Hematopoietic multipotent progenitor cell treated with erythropoietin and hydrocortisone succinate and interleukin-3 and kit ligand, for 4 days (in vitro differentiated cells): Measurements from ENCODE around the gene ADAMTS7.
"Not testable (repeated sequence)": the region's sequence is repeated elsewhere in the genome, so short reads cannot be mapped to it uniquely, and the experiment has no call there.

ENCODE experiments used
- DNase-seq: peaks from one replicate; pipeline ENCODE4 v3.0.0-alpha.2; 2015

Gene ADAMTS7

DNA sequence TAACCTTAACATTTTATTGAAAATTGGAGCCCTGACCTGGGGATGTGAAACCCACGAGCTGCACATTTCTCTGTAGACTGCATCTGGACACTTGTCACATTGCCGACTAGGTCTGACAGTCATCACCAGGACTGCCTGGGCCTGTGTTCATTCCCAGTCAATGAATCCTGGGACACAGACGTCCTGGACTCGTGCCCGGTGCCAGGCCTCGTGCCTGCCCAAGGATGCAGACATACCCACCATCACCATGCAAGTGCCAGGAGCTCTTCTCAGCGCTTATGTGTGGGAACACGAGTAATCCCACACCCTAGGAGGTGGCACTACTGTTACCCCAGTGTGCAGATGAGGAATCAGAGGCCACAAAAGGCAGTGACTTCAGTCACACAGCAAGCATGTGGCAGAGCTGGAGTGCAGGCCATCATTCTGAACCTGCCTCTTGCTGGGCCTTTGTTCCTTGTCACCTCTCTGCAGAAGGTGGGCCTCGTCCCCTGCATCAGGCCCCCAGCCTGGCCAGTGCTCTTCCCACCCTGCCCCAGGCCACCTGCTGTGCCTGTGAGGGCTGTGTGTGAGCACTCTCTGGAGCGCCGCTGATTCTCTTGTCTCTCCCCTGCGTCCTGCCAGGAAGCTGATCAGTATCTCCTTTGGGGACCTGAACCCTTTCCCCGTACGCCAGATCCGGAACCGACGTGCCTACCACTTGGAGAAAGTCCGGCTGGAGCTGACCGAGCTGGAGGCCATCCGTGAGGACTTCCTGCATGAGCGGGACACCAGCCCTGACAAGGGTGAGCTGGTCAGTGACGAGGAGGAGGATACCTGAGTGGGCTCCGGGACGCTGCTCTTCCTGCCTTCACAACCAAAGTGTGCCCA lies 58.5 kb downstream of the ADAMTS7 start:
- no peak for DNase-seq

DNA sequence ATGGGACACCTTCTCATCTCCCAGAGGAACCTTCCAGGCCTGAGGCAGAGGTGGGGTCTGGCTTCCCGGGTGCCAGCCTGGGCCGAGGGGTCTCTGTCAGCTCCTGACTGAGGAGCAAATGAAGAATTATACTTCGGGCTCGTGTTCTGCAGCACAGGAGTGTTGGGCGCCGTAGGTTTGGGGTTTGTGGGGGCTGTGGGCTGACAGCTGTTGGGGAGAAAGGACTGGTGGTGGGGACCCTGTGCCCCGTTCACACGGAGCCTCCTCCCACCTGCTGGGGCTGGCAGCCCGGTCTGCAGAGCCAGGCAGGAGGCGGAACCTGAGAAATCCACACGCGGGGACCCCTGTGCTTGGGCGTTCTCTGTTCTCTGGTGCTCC lies 59.7 kb downstream of the ADAMTS7 start:
- no peak for DNase-seq

DNA sequence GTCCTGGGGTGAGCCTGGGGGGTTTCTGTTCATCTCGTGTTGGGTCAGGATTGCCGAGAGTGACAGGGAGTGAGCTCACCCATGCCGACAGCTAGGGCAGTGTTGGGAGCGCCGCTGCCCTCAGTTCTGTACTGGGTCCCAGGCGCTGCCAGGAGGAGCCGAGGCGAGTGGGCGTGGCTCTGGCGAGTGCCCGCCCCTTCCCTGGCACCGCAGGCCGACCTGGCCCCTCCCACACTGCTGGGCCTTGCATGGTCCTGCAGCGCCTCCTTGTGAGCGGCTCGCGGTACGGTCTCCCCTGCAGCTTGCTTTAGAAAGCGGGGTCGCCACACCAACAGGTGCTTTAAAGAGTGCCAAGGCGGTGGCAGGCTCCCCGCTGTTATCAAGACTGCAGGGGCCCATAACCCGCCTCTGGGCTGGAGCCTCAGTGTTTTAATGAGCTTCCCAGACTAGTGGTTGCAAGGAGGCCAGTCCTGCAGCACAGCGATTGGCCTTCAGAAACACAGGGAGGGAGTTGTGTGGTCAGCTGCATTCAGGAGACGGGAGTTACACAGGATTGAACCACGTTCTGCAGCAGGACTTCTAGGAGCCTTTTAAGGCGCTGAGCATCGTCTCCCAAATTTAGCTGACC lies 60.2 kb downstream of the ADAMTS7 start:
- DNase-seq: peak; percentile 96

DNA sequence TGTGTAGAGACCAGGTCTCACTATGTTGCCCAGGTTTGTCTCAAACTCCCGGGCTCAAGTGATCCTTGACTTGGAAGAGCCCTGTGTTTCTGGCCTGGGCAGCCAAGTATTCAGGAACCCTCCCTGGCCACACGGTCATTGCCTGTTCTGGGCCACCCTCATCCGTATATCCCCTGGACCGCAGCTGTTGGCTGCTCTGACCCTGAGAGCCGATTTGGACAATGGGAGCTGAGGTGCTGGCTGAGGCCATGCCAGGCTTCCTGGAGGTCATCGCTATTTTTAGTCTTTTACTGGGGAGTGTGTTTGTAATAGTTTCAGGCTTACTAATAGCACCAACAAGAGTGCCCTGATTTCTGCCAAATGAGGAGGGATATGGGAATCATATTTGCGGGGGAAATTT lies 60.7 kb downstream of the ADAMTS7 start:
- DNase-seq: no peak

DNA sequence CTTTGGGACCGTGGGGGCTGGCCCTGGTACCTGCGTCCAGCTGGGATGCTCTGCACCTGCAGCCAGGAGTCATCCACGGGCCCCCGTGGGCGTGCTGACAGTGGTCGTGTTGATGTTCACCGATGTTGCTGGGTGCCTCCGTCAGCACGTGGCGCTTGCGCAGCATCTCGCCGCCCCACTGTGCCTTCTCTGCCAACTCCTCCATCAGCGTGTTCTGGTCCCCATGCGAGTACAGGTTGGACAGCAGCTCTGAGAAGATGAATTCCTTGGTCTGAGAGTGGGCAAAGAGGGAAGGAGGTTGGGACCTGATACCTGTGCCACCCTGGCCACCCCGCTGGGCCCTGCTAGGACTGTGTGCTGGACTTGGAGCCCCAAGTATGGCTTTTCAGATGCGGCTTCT lies 61.4 kb downstream of the ADAMTS7 start:
- DNase-seq: no peak

DNA sequence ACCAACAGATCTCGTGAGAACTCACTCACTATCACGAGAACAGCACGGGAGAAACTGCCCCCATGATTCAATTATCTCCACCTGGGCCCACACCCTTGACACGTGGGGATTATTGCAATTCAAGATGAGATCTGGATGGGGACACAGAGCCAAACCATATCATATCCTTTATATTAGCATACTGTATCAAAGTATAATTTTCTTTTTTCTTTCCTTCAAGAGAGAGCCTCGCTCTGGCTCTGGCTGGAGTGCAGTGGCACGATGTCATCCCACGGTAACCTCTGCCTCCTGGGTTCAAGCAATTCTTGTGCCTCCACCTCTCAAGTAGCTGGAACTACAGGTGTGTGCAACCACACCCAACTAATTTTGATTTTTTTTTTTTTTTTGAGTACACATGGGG lies 63.4 kb downstream of the ADAMTS7 start:
- DNase-seq: not testable (repeated sequence)

DNA sequence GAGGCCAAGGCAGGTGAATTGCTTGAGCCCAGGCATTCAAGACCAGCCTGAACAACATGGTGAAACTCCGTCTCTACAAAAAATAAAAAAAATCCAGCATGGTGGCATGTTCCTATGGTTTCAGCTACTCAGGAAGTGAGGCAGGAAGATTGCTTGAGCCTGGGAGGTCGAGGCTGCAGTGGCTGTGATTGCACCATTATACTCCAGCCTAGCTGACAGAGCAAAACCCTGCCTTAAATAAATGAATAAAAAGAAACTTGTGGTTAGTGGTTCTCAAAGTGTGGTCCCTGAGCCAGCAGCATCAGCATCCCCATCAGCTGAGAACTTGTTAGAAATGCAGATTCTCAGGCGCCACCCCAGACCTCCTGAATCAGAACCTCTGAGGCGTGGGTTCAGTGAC lies 69.6 kb downstream of the ADAMTS7 start:
- DNase-seq: not testable (repeated sequence)

DNA sequence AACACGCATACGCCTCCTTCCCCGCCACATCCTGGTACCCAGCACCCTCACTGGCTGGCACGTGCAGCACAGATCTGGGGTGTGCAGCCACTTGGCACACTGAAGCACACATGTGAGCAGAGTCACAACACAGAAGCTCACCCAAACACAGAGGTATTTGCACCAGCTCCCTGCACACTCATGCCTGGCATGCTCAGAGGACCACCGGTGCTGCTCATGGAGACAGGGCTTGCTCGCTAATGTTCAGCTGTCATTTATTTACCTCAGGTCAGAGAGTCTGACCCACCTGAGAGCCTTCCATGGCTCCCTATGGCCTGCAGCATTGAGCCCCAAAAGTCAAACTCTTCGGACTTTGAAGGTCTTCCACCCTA lies 70.4 kb downstream of the ADAMTS7 start:
- no peak for DNase-seq

DNA sequence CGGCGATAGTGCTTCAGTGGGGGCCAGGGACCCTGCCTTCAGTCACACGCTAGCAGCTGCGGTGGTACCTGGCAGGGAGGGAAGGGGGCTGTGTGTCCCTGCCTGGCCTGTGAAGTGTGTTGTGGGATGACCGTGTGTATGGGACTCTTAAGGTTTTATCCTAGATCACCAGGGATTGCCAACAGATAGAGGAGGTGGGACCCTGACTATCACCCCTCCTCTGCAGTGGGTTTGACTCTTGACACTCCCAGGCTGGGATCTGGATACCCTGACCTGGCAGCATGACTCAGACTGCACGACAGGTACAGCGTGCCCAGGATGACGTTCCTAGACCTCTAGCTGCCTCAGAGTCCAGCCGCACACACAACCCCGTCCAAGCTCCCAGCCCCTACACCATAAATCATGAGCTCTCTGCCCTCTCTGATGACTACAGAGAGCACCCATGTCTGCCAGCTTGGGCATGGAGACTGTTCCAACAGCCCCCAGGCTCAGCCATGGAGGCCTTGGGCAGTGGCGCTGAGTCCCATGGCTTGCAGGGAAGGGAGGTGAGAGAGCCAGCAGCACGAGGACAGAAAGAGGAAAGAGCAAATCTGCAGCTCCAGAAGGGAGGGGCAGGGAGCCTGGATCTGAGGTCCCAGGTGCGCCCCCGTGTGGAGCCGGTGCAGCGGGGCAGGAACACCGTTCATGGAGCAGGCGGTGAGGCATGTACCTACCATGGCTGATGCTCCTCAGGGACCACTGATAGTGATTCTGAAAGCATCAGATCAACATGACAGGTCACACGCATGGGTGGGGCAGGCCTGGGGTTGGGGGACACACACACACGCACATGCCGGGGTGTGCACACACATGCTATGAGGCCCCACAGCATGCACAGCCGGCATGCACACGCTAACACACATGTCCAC lies 71.0 kb downstream of the ADAMTS7 start:
- peak; percentile 93 for DNase-seq

DNA sequence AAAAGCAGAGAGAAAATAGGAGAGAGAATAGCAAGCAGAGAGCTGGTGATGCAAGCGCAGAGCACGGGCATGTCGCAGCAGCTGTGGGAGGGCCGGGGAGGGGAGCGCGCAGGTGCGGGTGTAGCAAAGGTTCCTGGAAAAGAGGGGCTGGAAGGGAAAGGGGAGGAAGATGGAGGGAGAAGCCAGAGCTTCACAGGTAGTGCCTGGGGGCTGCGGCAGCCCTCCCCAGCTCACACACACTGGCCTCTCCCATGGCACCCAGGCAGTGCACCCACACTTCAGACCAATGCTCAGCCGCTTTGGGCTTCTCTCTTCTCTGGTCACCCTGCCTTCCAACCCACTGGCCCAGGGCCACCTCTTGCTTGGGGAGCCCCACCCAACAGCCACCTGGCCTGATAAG lies 72.1 kb downstream of the ADAMTS7 start:
- no peak for DNase-seq

DNA sequence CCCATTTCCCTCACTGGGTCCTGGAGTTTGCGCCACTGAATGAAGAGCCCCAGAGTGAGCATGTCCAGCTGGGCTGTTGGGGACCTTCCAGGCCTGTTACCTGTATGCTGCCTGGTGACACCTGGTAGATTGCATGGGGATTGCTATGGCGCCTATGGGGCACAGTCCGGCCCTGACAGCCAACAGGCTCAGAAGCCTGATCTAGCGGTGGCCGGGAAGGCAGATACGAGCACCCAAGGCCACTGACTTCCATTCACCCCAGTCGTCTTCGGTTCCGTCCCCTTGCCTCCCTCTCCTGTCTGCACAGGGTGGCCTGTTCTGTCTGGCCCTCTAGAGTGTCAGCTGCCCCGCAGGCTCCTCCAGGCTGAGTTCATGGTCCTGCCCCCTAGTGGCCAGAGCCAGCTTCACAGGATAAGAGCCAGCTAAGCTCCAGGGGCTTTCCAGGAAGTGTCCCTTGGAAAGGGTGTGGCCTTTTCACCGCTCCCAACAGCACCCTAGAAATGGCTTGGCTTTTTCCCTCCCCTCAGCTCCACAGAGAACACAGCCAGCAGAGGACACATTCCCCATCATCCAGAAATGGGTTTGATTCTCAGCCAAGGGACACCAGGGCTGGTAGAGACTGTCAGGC lies 73.2 kb downstream of the ADAMTS7 start:
- peak; percentile 51 for DNase-seq

DNA sequence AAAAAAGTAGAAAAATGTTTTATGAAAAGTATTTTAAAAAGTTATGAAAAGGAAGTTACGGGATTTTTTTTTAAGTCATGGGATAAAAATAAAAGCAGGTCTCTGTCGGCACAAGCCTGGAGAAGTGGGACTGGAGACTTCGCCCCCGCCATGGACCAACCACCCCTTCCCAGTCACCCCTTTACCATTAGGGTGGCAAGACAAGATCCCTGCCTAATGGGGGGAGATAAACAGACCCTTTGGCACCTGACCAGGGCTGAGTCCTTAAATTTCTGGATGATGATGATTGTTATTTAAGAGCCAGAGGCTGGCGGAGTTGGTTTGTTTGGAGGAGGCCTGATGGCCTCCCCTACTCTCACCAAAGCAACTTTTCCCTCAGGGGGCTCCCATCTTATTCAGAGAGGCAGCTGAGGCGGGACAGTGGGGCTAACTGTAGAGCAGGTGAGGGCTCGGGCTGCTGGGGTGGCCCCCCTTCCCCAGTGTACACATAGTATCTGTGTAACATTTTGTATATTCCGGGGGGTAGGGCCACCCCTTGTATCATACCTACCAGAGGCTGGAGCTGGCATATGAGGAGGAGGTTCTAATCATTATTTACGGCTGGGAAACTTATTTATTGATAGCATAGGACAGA lies 74.0 kb downstream of the ADAMTS7 start:
- no peak for DNase-seq

DNA sequence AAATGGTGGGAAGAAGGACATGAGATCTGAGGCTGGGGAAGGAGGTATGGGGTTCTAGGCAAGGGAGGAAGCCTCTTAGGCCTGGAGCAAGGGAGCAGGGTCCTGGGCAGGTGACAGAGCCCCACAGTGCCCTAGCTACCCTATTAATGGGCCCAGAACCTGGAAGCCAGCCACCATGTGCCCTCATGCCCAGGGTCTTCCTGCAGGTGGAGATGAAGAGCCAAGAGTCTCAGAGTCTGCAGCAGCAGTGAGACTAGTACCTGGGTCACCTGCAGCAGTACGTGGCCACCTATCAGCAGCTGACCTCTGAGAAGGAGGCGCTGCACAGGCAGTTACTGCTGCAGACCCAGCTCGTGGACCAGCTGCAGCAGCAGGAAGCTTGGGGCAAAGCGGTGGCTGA lies 75.0 kb downstream of the ADAMTS7 start:
- DNase-seq: not testable (repeated sequence)

DNA sequence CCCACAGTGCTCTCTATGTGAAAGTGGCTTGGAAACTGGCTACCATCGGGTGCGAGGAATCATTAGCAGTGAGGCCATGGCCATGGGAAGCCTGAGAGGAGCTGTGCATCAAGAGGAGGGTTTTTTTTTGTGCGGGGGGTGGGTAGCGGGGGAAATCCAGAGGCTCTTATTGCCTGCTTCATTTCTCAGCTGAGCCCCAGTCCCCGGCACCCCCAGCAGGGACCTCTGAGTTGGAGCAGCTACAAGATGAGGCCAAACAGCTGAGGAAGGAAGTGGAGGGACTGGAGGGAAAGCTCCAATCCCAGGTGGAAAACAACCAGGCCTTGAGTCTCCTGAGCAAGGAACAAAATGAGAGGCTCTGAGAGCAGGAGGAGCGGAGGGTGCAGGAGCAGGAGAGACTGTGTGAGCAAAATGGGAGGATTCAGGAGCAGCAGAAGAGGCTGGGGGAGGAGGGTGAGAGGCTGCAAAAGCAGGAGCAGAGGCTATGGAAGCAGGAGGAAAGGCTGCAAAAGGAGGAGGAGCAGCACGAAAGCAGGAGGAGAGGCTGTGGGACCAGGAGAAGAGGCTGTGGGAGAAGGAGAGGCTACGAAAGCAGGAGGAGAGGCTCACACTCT lies 76.7 kb downstream of the ADAMTS7 start:
- DNase-seq: no peak

DNA sequence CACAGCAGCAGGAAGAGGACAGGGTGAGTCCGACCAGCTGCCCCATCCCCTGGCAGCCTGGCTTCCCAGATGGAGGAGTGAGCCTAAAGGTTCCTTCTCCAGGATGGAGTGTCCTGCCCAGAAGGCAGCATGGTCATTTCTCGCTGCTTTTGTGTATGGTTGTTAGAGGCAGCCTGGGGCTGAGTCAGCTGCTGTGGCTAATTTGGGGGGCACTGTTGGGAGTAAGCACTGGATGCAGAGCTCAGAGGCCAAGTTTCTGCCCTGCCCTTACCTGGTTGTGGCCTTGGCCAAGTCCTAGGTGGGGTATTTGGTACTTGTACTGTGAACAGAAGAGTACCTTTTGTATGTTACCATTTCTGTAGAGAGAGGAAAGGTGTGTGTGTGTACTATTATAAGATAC lies 78.6 kb downstream of the ADAMTS7 start:
- DNase-seq: no peak

DNA sequence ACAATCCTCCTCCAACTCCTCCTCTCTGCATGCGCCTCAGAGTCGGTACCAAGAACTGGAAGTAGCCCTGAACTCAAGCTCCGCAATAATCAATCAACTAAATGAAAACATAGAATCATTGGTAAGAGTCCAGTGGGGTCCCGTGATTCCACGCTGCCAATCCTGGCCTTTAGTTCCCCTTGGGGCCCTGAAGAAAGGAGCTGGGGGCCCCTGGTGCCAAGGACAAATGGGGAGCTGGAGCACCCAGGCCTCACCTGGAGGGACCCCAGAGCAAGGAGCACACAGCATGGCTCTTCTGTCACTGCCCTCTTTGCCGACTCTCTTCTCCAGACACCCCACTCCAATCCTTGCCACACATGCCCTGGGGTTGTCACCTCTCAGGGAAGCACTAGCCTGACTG lies 80.3 kb downstream of the ADAMTS7 start:
- no peak for DNase-seq

DNA sequence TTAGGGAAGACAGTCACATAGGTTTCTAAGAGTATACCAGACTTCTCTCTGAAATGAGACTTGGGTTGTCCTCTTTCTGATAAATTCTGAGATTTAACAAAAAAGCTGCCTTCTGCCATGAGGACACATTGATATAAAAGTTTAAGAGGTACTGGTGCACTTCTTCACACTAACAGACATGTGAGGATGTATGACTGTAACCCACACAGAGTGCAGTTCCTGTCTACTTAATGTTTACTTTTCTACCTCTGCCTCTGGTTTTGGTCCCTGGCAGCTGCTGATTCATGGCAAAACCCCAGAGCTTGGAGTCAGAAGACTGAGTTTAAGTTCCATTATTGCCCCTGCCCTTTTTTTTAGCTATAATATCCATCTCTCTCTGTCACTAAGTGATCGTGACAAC lies 82.8 kb downstream of the ADAMTS7 start:
- not testable (repeated sequence) for DNase-seq

DNA sequence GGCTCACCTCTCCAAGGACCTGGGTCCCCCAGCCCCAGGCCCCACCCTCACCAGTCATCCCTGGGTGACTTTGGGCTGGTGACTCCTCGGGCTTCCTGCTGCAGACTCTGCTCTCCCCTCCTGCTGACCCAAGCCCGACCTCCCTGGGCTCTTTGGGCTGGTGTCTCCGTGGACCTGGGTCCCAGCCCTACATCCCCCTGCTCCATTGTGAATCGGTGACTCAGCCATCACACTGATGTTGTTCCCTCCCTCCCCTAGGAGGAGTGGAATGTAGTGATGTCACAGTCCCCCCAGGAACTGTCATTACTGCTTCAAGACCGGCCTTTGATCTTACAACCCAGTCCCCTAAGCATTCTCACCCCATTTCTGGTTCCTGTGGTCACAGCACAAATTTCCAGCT lies 83.7 kb downstream of the ADAMTS7 start:
- no peak for DNase-seq

DNA sequence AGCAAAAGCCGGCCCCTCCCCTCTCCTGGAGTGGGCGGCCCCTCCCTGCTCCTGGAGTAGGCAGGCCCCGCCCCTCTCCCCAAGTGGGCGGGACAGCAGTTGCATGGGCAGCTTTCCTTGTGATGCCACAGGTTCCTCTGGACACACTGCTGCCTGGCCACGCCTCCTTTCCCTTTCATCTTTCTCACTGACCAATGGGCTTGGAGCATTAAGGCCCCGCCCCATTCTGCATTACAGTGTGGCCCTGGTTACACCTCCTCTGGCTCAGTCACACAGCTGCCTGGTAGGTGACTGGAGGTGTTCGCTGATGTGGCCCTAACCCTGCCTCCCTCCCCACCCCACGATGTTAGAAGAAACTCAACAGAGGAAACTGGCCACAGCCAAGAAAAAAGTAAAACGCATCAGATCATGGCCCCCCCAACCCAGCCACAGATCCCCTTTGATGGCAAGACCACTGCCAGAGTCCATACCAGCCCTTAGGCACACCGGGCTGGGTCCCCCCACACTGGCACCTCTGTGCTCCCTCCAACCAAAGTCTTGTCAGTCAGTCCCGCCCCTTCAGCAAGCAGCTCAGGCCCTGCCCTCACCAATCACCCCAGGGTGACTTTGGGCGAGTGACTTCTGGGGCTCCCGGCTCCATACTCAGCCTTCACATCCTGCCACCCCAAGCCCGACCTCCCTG lies 84.3 kb downstream of the ADAMTS7 start:
- DNase-seq: peak; percentile 63

DNA sequence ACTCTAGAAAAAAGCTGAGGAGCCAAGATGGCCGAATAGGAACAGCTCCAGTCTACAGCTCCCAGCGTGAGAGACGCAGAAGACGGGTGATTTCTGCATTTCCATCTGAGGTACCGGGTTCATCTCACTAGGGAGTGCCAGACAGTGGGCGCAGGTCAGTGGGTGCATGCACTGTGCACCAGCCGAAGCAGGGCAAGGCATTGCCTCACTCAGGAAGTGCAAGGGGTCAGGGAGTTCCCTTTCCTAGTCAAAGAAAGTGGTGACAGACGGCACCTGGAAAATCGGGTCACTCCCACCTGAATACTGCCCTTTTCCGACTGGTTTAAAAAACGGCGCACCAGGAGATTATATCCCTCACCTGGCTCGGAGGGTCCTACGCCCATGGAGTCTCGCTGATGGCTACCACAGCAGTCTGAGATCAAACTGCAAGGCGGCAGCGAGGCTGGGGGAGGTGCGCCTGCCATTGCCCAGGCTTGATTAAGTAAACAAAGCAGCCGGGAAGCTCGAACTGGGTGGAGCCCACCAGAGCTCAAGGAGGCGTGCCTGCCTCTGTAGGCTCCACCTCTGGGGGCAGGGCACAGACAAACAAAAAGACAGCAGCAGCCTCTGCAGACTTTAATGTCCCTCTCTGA lies 91.3 kb downstream of the ADAMTS7 start:
- not testable (repeated sequence) for DNase-seq

DNA sequence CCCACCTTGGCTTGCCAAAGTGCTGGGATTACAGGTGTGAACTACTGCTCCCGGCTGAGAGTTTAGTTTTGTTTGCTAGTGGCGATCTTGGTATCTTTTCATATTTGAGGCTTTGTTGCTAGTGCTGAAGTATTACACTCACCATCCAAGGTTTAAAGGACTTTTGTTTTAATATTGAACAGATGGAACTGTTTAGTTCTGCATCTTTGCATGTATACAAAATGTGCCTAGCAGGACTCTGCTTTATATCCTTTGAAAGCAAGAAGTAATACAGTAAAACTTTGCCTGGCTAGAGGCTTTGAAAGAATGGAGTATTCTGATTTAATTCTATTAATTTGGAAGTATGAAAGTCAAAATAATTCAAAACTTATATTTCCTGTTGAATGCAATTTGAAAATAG lies 92.4 kb downstream of the ADAMTS7 start:
- DNase-seq: no peak
